Liver (tissue), 9 donors: ENCODE data around the gene PTTG2. TPM values are rescaled to one million over a fixed set of nuclear protein-coding genes. Genes with fewer than 3 reads are reported as not detected.

ENCODE experiments used
- DNase-seq: peaks from one replicate; pipeline ENCODE4 v3.0.0-alpha.2; 2017; ENCODE audit warnings: low spot score
- H3K27ac ChIP-seq, 2 donors: one replicate each; pipeline ENCODE4 v1.7.0; 2013; ENCODE audit warnings: inconsistent platforms in 2 of 2, low read length in 2 of 2, control low read depth in 1 of 2, low read depth in 1 of 2, mild to moderate bottlenecking in 1 of 2
- H3K27me3 ChIP-seq, 4 donors: one replicate each; pipeline versions ENCODE4 v1.6.1 to v1.7.0; 2013; ENCODE audit warnings: low read length in 3 of 4, inconsistent platforms in 1 of 4, mild to moderate bottlenecking in 1 of 4, moderate library complexity in 1 of 4; ENCODE audit not compliant: control insufficient read depth in 4 of 4, insufficient read depth in 4 of 4
- H3K36me3 ChIP-seq, 4 donors: one replicate each; pipeline versions ENCODE4 v1.6.1 to v1.7.0; 2013; ENCODE audit warnings: low read length in 3 of 4, mild to moderate bottlenecking in 3 of 4, low read depth in 1 of 4, moderate library complexity in 1 of 4; ENCODE audit not compliant: control insufficient read depth in 4 of 4, insufficient read depth in 3 of 4
- H3K4me1 ChIP-seq, 4 donors: one replicate each; pipeline versions ENCODE4 v1.6.1 to v1.7.0; 2013; ENCODE audit warnings: low read length in 3 of 4, mild to moderate bottlenecking in 3 of 4, moderate library complexity in 1 of 4; ENCODE audit not compliant: control insufficient read depth in 4 of 4, insufficient read depth in 4 of 4
- H3K4me3 ChIP-seq, 3 donors: one replicate each; pipeline versions ENCODE4 v1.6.1 to v1.7.0; 2013; ENCODE audit warnings: low read length in 3 of 3, control low read depth in 1 of 3, low read depth in 1 of 3, mild to moderate bottlenecking in 1 of 3
- H3K9ac ChIP-seq, 2 donors: one replicate each; pipeline ENCODE4 v1.7.0; 2013; ENCODE audit warnings: low read length in 2 of 2, mild to moderate bottlenecking in 2 of 2, moderate library complexity in 2 of 2, control low read depth in 1 of 2, low read depth in 1 of 2
- H3K9me3 ChIP-seq, 4 donors: one replicate each; pipeline versions ENCODE4 v1.6.1 to v1.7.0; 2013; ENCODE audit warnings: low read length in 3 of 4; ENCODE audit not compliant: control insufficient read depth in 4 of 4
- ATF3 ChIP-seq: IDR thresholded peaks from 2 replicates; pipeline ENCODE4 v1.6.1; 2016; ENCODE audit warnings: antibody characterized with exemption
- CTCF ChIP-seq: fragments of 150-350 bp; IDR thresholded peaks from 2 replicates; pipeline ENCODE4 v1.5.1; 2017; ENCODE audit warnings: improper control_type of control experiment, low read depth, low read length; ENCODE audit not compliant: missing input control
- FOXA2 ChIP-seq: IDR thresholded peaks from 2 replicates; pipeline ENCODE4 v1.6.1; 2016; ENCODE audit warnings: antibody characterized with exemption
- GABPA ChIP-seq, 2 donors: IDR thresholded peaks in 1 of 2; conservative IDR thresholded peaks in 1 of 2; 2 replicates each; pipeline ENCODE4 v1.6.1; 2016; ENCODE audit warnings: antibody characterized with exemption in 2 of 2, mild to moderate bottlenecking in 1 of 2, moderate library complexity in 1 of 2
- HNF4A ChIP-seq, 2 donors: conservative IDR thresholded peaks; 2 replicates each; pipeline ENCODE4 v1.6.1; 2016; ENCODE audit warnings: antibody characterized with exemption in 2 of 2, mild to moderate bottlenecking in 2 of 2
- HNF4G ChIP-seq: IDR thresholded peaks from 2 replicates; pipeline ENCODE4 v1.6.1; 2016; ENCODE audit warnings: antibody characterized with exemption
- REST ChIP-seq: IDR thresholded peaks from 2 replicates; pipeline ENCODE4 v1.6.1; 2016; ENCODE audit warnings: antibody characterized with exemption, mild to moderate bottlenecking
- RXRA ChIP-seq, 2 donors: IDR thresholded peaks; 2 replicates each; pipeline ENCODE4 v1.6.1; 2017 to 2018; ENCODE audit warnings: antibody characterized with exemption in 2 of 2, mild to moderate bottlenecking in 1 of 2
- SP1 ChIP-seq: IDR thresholded peaks from 2 replicates; pipeline ENCODE4 v1.6.1; 2018; ENCODE audit warnings: antibody characterized with exemption, mild to moderate bottlenecking
- TAF1 ChIP-seq: conservative IDR thresholded peaks from 2 replicates; pipeline ENCODE4 v1.6.1; 2016; ENCODE audit warnings: antibody characterized with exemption, mild to moderate bottlenecking
- YY1 ChIP-seq: IDR thresholded peaks from 2 replicates; pipeline ENCODE4 v1.6.1; 2016; ENCODE audit warnings: antibody characterized with exemption, mild to moderate bottlenecking
- ZBTB33 ChIP-seq: IDR thresholded peaks from 2 replicates; pipeline ENCODE4 v1.6.1; 2016; ENCODE audit warnings: antibody characterized with exemption
- WGBS: extraction: QIAGEN DNeasy Blood & Tissue Kit; methylation state at CpG from one replicate; pipeline ENCODE4 v1.1.7; 2013; 5-methylcytosine and 5-hydroxymethylcytosine counted together
- polyA plus RNA-seq, 2 donors: library from polyadenylated mRNA; stranded (reverse) in 1 of 2; unstranded in 1 of 2; fragments of 200-250 nt in 1 of 2; fragments of >200 nt in 1 of 2; fragmentation: Nextera tagmentation in 1 of 2; extraction: Ambion mirVana in 1 of 2; gene quantifications; one replicate each; pipeline versions ENCODE4 v1.2.1 to v1.2.3, GENCODE V29; 2013 to 2015
- total RNA-seq, 2 donors: library from RNA; depleted of rRNA; stranded (reverse); fragments of >200 nt; gene quantifications; one replicate each; pipeline ENCODE4 v1.2.3, GENCODE V29; 2014
- donor health status: healthy.
- donor health status: healthy.
- donor health status: healthy.
- donor health status: healthy.
- donor health status: healthy.

Gene PTTG2
- total and polyA plus RNA-seq, 4 donors, result 0.24 to 0.92 TPM; not detected in 2

- 51% methylated on average over 12 of the region's 12 CpGs for WGBS
- Histone ChIP-seq H3K4me1 (peaks cover 3 to 12% (median 9%) of the 10 kb centered on the region in 4 donors), H3K9ac (peak overlapping the region in 1 of 2 donors; percentile 8), H3K36me3 (no peaks in the 10 kb centered on the region), H3K27me3 (no peaks in the 10 kb centered on the region), H3K9me3 (no peaks in the 10 kb centered on the region), H3K27ac (no peak overlapping the region), H3K4me3 (no peak overlapping the region)
- DNase-seq, result no peak
- TF ChIP-seq FOXA2, result no peak
- TF ChIP-seq ATF3, result no peak
- no peak for TF ChIP-seq ZBTB33
- TF ChIP-seq HNF4A (conservative IDR thresholded peaks at IDR 0.05), result peak in 1 of 2 donors; percentile 60
Measured at GRCh38 chr4:37928426-37929416, 31.5 kb upstream of the PTTG2 start.

- WGBS, result 95% methylated on average over 8 of the region's 8 CpGs
Measured at GRCh38 chr4:37934096-37934495, 26.1 kb upstream of the PTTG2 start.

GRCh38 chr4:37934609-37935008 is 25.6 kb upstream of the PTTG2 start:
- Histone ChIP-seq H3K36me3 (no peaks in the 10 kb centered on the region), H3K9me3 (no peaks in the 10 kb centered on the region), H3K9ac (no peak overlapping the region), H3K4me3 (no peak overlapping the region), H3K27me3 (no peaks in the 10 kb centered on the region), H3K27ac (no peak overlapping the region), H3K4me1 (peaks cover 0 to 6% (median 5%) of the 10 kb centered on the region in 4 donors)
- 94% methylated on average over 3 of the region's 3 CpGs for WGBS
- DNase-seq, result no peak
- TF ChIP-seq YY1 (no peak), HNF4G (no peak), REST (no peak), SP1 (no peak), CTCF (no peak), RXRA (IDR thresholded peaks at IDR 0.05) (no peak), TAF1 (no peak), ATF3 (no peak)

More at GRCh38 chr4:37934096-37934495, 26.1 kb upstream of the PTTG2 start:
- Histone ChIP-seq H3K27ac (no peak overlapping the region), H3K4me3 (no peak overlapping the region), H3K9me3 (no peaks in the 10 kb centered on the region), H3K27me3 (no peaks in the 10 kb centered on the region), H3K4me1 (peaks cover 0 to 6% (median 5%) of the 10 kb centered on the region in 4 donors), H3K36me3 (no peaks in the 10 kb centered on the region), H3K9ac (no peak overlapping the region)
- no peak for DNase-seq
- no peak for TF ChIP-seq HNF4G
- TF ChIP-seq GABPA (IDR thresholded peaks at IDR 0.05 in 1 of 2, conservative IDR thresholded peaks at IDR 0.05 in 1 of 2), result no peak
- no peak for TF ChIP-seq CTCF
